Retinal pigment epithelial cell (primary cell): ENCODE data around the gene MRPL19.
"Not testable (repeated sequence)": the region's sequence is repeated elsewhere in the genome, so short reads cannot be mapped to it uniquely, and the experiment has no call there.

ENCODE experiments used
- DNase-seq: peaks from one replicate; pipeline ENCODE4 v3.0.0-alpha.2; 2010; ENCODE audit warnings: low read depth
- H3K4me3 ChIP-seq: 2 replicates; pipeline ENCODE4 v1.5.1; 2011; ENCODE audit warnings: mild to moderate bottlenecking, low read length, control low read depth, moderate library complexity
- CTCF ChIP-seq: conservative IDR thresholded peaks from 2 replicates; pipeline ENCODE4 v1.5.1; 2011; ENCODE audit warnings: low read depth, low read length, control low read depth, inconsistent platforms

Gene MRPL19

GRCh38 chr2:75680402-75680801 lies 33.8 kb downstream of the MRPL19 start:
- TF ChIP-seq CTCF: no peak

GRCh38 chr2:75683430-75683829 lies 36.8 kb downstream of the MRPL19 start:
- DNase-seq, H3K4me3 ChIP-seq: not testable (repeated sequence)

More at GRCh38 chr2:75680402-75680801, 33.8 kb downstream of the MRPL19 start:
- DNase-seq: no peak
- H3K4me3 ChIP-seq: no peak overlapping the region

- no peak for DNase-seq
- TF ChIP-seq CTCF: no peak
- no peak overlapping the region for H3K4me3 ChIP-seq
Measured at GRCh38 chr2:75688196-75688595, 41.6 kb downstream of the MRPL19 start.

GRCh38 chr2:75698918-75699317 lies 52.3 kb downstream of the MRPL19 start:
- no peak for TF ChIP-seq CTCF
- no peak for DNase-seq
- no peak overlapping the region for H3K4me3 ChIP-seq

GRCh38 chr2:75702593-75702992 lies 56.0 kb downstream of the MRPL19 start:
- no peak overlapping the region for H3K4me3 ChIP-seq
- DNase-seq: no peak
- no peak for TF ChIP-seq CTCF

- TF ChIP-seq CTCF: no peak
Measured at GRCh38 chr2:75703589-75704287, 57.2 kb downstream of the MRPL19 start.

GRCh38 chr2:75705921-75706320 lies 59.3 kb downstream of the MRPL19 start:
- no peak overlapping the region for H3K4me3 ChIP-seq
- no peak for TF ChIP-seq CTCF
- no peak for DNase-seq

More at GRCh38 chr2:75703589-75704287, 57.2 kb downstream of the MRPL19 start:
- no peak overlapping the region for H3K4me3 ChIP-seq
- no peak for DNase-seq

- H3K4me3 ChIP-seq: no peak overlapping the region
- TF ChIP-seq CTCF: no peak
- DNase-seq: no peak
Measured at GRCh38 chr2:75707901-75708300, 61.3 kb downstream of the MRPL19 start.
